ENCODE data around the gene RELT.
"Not testable (repeated sequence)": the region's sequence is repeated elsewhere in the genome, so short reads cannot be mapped to it uniquely, and the experiment has no call there.

Gene RELT

DNA sequence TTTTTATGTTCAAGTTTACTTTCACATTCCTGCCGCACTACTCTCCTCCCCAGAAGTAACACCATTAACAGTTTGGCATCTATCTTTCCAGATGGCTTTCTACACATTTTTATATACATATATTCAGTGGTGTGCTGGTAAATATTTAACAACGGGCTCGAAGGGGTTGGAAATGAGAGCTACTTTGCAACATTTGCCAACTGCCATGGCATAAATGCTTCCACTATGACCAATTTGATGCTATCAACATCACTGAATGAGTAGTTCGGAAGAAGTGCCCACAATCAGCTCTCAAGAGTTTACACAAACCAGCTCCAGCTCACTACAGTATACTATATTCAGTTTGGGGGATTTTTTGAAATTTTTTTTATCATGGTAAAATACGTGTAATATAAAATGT is 55.2 kb downstream of the RELT start:
- no peak for DNase-seq (ENCODE audit: low read depth in 2 of 2)

DNA sequence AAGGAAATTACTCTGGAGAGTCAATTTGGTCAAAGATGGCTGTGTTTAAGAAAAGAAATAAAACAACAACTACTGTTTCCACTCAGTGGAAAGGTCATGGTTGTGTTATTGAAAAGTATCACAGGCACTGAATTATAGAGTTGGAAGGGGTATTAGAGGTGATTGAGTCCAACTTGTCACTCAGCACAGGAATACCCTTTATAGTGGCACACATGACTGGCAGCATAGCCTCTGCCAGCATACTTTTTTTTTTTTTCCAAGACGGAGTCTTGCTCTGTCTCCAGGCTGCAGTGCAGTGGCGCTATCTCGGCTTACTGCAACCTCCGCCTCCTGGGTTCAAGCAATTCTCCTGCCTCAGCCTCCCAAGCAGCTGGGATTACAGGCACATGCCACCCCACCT is 60.7 kb downstream of the RELT start:
- DNase-seq (ENCODE audit: low read depth in 2 of 2): not testable (repeated sequence)

DNA sequence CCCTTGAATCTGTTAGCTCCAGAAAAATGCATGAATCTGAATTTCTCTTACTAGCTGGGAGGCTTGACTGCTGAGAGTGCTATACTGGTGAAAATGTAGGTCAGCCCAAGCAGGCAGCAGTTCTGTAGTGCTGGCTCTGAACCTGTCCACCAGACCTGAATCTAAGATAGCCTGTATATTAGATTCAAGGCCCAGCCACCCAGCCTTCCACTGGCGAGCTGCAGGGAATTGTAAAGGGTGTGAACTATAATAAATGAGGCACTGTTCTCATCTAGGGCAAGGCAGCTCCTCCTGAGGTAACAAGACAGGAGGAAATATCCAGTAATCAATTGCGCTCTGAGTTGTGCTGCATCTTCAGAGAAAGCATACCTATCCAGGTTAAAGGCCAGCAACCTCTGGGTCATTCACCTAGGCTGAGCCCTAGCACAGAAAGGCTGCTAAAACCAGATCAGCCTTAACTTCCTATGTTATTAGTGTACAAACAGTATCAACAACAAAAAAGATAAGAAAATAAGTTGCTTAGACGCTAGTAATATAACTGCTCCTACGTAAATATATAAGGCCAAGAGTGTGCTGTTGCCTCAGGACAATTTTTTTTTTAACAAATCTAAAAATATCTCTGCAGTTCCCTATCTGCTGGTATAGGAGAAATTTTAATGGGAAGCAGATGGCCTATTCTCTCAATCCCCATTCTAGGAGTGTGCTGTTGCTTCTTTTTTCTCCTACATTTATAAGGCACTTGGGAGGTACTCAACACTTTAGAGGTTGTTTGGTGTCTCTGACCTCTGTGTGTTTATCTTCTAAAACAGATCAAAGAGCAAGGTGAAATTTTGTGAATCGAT is 63.0 kb downstream of the RELT start:
- DNase-seq (ENCODE audit: low read depth in 2 of 2): peak; percentile 40 to 48

DNA sequence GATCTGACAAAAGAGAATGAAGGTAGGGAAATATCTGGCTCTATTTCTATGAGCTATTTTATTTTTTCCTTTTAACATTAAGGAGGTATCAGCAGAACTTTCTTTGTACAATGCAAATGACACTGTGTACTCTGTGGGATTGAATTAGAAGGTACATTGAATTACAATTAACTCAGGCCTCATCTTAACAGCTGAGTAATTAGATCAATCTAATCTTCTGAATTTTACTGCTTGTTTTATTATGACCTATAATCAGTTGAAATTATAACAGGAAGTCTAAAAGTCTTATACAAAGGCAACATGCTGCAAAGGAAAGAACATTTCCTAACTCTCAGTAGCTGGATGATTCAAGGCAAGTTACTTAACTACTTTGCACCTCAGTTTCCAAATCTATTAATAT is 69.8 kb downstream of the RELT start:
- no peak for DNase-seq (ENCODE audit: low read depth in 2 of 2)

DNA sequence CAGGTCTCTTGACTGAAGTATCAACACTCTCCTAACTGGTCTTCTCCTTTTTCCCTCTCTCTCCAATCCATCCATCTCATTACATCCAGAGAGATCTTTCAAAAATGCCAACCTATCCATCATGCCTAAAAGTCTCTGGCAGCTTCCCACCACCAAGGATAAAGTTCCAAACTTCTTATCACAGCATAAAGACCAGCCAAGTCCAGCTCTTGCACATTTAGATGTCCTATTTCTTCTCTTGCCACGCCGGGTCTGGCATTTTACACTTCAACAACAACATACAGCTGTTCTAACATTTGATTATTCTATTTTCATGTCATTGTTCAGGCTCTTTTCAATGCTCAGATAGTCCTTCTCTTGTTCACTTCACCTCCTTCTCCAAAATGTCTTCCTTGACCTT is 70.6 kb downstream of the RELT start:
- no peak for DNase-seq (ENCODE audit: low read depth in 2 of 2)

All from fibroblast of skin of left biceps (primary cell).